Measurements from ENCODE around the gene PAN3. TPM values are rescaled to one million over a fixed set of nuclear protein-coding genes. Genes with fewer than 3 reads are reported as not detected.

The PAN3 gene
- total RNA-seq, 1 experiment from 2014 or later, result 48.5 TPM

GRCh38 chr13:28092431-28092830 lies 45.9 kb upstream of the PAN3 start:
- no peak overlapping the region for H2AK5ac ChIP-seq (ENCODE audit: insufficient read length, low read length)

More at GRCh38 chr13:28092431-28092830, 45.9 kb upstream of the PAN3 start:
- Histone ChIP-seq H3K27ac (ENCODE audit: insufficient read length, low read depth, low read length) (no peak overlapping the region), H3K4me2 (ENCODE audit: insufficient read depth, insufficient read length, low read length) (no peak overlapping the region), H2BK20ac (ENCODE audit: low read depth, low read length, poor library complexity, severe bottlenecking) (no peak overlapping the region), H3K79me1 (ENCODE audit: insufficient read depth, low read depth, low read length, poor library complexity, severe bottlenecking) (no peaks in the 10 kb centered on the region), H2BK12ac (ENCODE audit: insufficient read length, low read depth, low read length) (no peak overlapping the region), H3K9me3 (ENCODE audit: control insufficient read depth, low read depth, low read length) (no peaks in the 10 kb centered on the region), H3K23me2 (ENCODE audit: insufficient read length, low read depth, low read length, poor library complexity, severe bottlenecking) (no peaks in the 10 kb centered on the region), H3K14ac (ENCODE audit: insufficient read depth, low read length) (no peak overlapping the region), H3K79me2 (ENCODE audit: insufficient read depth, low read length) (no peaks in the 10 kb centered on the region), H4K91ac (ENCODE audit: insufficient read length, low read depth, low read length) (no peak overlapping the region), H2BK15ac (ENCODE audit: low read depth, low read length) (no peak overlapping the region), H3K23ac (ENCODE audit: insufficient read length, low read depth, low read length) (no peak overlapping the region), H3K9ac (ENCODE audit: extremely low read depth, insufficient read length, low read length) (no peak overlapping the region), H3T11ph (ENCODE audit: low read length) (no peak overlapping the region), H4K8ac (replicated peaks; ENCODE audit: insufficient read length, low read depth, low read length) (no peak overlapping the region), H3K56ac (ENCODE audit: insufficient read length, low read depth, low read length) (no peak overlapping the region), H3K4ac (ENCODE audit: low read depth, low read length) (no peak overlapping the region), H2AFZ (ENCODE audit: low read length) (no peak overlapping the region), H2BK120ac (ENCODE audit: low read depth, low read length, poor library complexity, severe bottlenecking) (no peak overlapping the region), H3K4me1 (ENCODE audit: insufficient read depth, low read length) (no peaks in the 10 kb centered on the region), H4K20me1 (ENCODE audit: control insufficient read depth, insufficient read depth, insufficient read length) (no peaks in the 10 kb centered on the region), H3K18ac (ENCODE audit: insufficient read length, low read depth, low read length) (no peak overlapping the region), H4K5ac (ENCODE audit: insufficient read length, low read depth, low read length) (no peak overlapping the region), H2BK5ac (ENCODE audit: insufficient read length, low read length) (no peak overlapping the region), H3K27me3 (ENCODE audit: insufficient read depth, low read length) (no peaks in the 10 kb centered on the region)
- TF ChIP-seq CTCF (conservative IDR thresholded peaks at IDR 0.05), result no peak
- WGBS (ENCODE audit: extremely low coverage, insufficient read length, low lambda C conversion rate), result no CpG with 5 or more reads among the region's 2 CpGs
- DNase-seq, result no peak
- no peaks in the 10 kb centered on the region for H3K9me3 Mint-ChIP-seq
- no peak overlapping the region for H3K4me3 Mint-ChIP-seq
- no peaks in the 10 kb centered on the region for H3K4me1 Mint-ChIP-seq
- H3K27ac Mint-ChIP-seq, result no peak overlapping the region
- peaks cover 42% of the 10 kb centered on the region for H3K27me3 Mint-ChIP-seq (ENCODE audit: low read depth)
- no peaks in the 10 kb centered on the region for H3K36me3 Mint-ChIP-seq (ENCODE audit: insufficient read depth in 1 of 3, low read depth in 3 of 3)
